Endodermal cell (in vitro differentiated cells): ENCODE data around the gene FBXL7. TPM values are rescaled to one million over a fixed set of nuclear protein-coding genes. Genes with fewer than 3 reads are reported as not detected.

Source experiments
- DNase-seq: peaks from one replicate; pipeline ENCODE4 v3.0.0-alpha.2; 2017
- H3K27ac ChIP-seq: 2 replicates; pipeline ENCODE4 v1.5.1; 2013; ENCODE audit warnings: mild to moderate bottlenecking, low read depth, low read length, moderate library complexity
- H3K27me3 ChIP-seq: 2 replicates; pipeline ENCODE4 v1.6.1; 2013; ENCODE audit warnings: mild to moderate bottlenecking, low read length, moderate library complexity; ENCODE audit not compliant: insufficient read depth, control insufficient read depth, poor library complexity, severe bottlenecking
- H3K36me3 ChIP-seq: 2 replicates; pipeline ENCODE4 v1.7.0; 2013; ENCODE audit warnings: mild to moderate bottlenecking, low read length, moderate library complexity; ENCODE audit not compliant: control insufficient read depth, insufficient read depth
- H3K4me1 ChIP-seq: one replicate; pipeline ENCODE4 v1.7.0; 2013; ENCODE audit warnings: low read length; ENCODE audit not compliant: control insufficient read depth, insufficient read depth
- H3K4me3 ChIP-seq: 2 replicates; pipeline ENCODE4 v1.5.1; 2013; ENCODE audit warnings: mild to moderate bottlenecking, low read length, moderate library complexity
- H3K9ac ChIP-seq: 2 replicates; pipeline ENCODE4 v1.6.1; 2013; ENCODE audit warnings: mild to moderate bottlenecking, low read length, moderate library complexity; ENCODE audit not compliant: poor library complexity, severe bottlenecking; ENCODE audit errors: extremely low read depth
- H3K9me3 ChIP-seq: 2 replicates; pipeline ENCODE4 v1.6.1; 2013; ENCODE audit warnings: mild to moderate bottlenecking, low read length, moderate library complexity; ENCODE audit not compliant: control insufficient read depth
- H3K27ac Mint-ChIP-seq: 2 replicates; pipeline ENCODE4 v1.8.0; 2020; ENCODE audit warnings: mixed read lengths
- H3K27me3 Mint-ChIP-seq: 2 replicates; pipeline ENCODE4 v1.8.0; 2021; ENCODE audit warnings: mild to moderate bottlenecking, mixed read lengths; ENCODE audit not compliant: insufficient read depth
- H3K36me3 Mint-ChIP-seq: 2 replicates; pipeline ENCODE4 v1.8.0; 2020; ENCODE audit warnings: low read depth, mixed read lengths
- H3K4me1 Mint-ChIP-seq: 2 replicates; pipeline ENCODE4 v1.8.0; 2020; ENCODE audit warnings: mixed read lengths
- H3K4me3 Mint-ChIP-seq: 2 replicates; pipeline ENCODE4 v1.8.0; 2020; ENCODE audit warnings: mild to moderate bottlenecking, moderate library complexity, mixed read lengths
- H3K9me3 Mint-ChIP-seq: 2 replicates; pipeline ENCODE4 v1.8.0; 2020; ENCODE audit warnings: mild to moderate bottlenecking, mixed read lengths
- WGBS, 2 experiments: methylation state at CpG; one replicate each; pipeline versions ENCODE4 v1.1.5 to v1.1.7; 2013; ENCODE audit warnings: missing lambda C conversion rate in 2 of 2, mixed read lengths in 1 of 2; ENCODE audit not compliant: insufficient coverage in 1 of 2, insufficient read length in 1 of 2; 5-methylcytosine and 5-hydroxymethylcytosine counted together
- total RNA-seq, 2 donors: library from RNA; stranded (reverse); fragmentation: NEBNext Ultra II Directional in 1 of 2; extraction: Animal tissue kit (Norgen Biotek cat#: 25700) in 1 of 2; gene quantifications; 2 replicates in 1 of 2; 3 replicates in 1 of 2; pipeline ENCODE4 v1.2.1, GENCODE V29; 2021
- TF ChIP-seq, protein P1 (sequence below): fragments of 200-600 bp; sonication (generic); conservative IDR thresholded peaks from 2 replicates; pipeline ENCODE4 v1.5.0; 2021; ENCODE audit warnings: antibody characterized with exemption, mild to moderate bottlenecking

Gene FBXL7
- total RNA-seq, 2 donors from 2014 or later = 12.9 to 13.2 TPM

DNA sequence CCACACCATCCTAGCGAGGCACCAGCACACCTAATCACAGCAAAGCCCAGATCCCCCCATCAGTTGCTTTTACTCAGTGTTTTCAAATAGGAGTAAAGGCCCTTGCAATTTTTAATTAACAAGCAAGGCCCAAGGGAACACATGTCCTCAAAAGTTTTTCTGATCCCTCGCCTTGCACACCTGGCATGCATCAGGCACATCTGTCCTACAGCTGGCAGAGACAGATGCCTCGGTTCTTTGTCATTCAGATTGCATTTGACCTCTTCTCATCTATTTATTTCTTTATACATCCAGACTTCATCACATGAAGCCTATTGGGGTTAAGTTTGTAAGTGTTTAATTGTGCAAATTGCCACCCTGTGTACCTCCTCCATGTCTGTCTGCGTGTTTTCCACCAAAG is 438.2 kb downstream of the FBXL7 start:
- Histone ChIP-seq H3K27me3 (no peaks in the 10 kb centered on the region), H3K9me3 (no peaks in the 10 kb centered on the region), H3K9ac (no peak overlapping the region), H3K4me1 (no peaks in the 10 kb centered on the region), H3K27ac (no peak overlapping the region), H3K4me3 (no peak overlapping the region), H3K36me3 (peaks cover 7% of the 10 kb centered on the region)
- no peaks in the 10 kb centered on the region for H3K9me3 Mint-ChIP-seq
- H3K4me1 Mint-ChIP-seq = peaks cover 5% of the 10 kb centered on the region
- WGBS, 2 experiments = 86 to 89% methylated on average over 3 to 4 of the region's 4 CpGs
- no peak overlapping the region for H3K4me3 Mint-ChIP-seq
- TF ChIP-seq, protein P1, sequence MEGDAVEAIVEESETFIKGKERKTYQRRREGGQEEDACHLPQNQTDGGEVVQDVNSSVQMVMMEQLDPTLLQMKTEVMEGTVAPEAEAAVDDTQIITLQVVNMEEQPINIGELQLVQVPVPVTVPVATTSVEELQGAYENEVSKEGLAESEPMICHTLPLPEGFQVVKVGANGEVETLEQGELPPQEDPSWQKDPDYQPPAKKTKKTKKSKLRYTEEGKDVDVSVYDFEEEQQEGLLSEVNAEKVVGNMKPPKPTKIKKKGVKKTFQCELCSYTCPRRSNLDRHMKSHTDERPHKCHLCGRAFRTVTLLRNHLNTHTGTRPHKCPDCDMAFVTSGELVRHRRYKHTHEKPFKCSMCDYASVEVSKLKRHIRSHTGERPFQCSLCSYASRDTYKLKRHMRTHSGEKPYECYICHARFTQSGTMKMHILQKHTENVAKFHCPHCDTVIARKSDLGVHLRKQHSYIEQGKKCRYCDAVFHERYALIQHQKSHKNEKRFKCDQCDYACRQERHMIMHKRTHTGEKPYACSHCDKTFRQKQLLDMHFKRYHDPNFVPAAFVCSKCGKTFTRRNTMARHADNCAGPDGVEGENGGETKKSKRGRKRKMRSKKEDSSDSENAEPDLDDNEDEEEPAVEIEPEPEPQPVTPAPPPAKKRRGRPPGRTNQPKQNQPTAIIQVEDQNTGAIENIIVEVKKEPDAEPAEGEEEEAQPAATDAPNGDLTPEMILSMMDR = no peak
- peaks cover 40% of the 10 kb centered on the region for H3K36me3 Mint-ChIP-seq
- H3K27ac Mint-ChIP-seq = no peak overlapping the region
- no peaks in the 10 kb centered on the region for H3K27me3 Mint-ChIP-seq
- no peak for DNase-seq

DNA sequence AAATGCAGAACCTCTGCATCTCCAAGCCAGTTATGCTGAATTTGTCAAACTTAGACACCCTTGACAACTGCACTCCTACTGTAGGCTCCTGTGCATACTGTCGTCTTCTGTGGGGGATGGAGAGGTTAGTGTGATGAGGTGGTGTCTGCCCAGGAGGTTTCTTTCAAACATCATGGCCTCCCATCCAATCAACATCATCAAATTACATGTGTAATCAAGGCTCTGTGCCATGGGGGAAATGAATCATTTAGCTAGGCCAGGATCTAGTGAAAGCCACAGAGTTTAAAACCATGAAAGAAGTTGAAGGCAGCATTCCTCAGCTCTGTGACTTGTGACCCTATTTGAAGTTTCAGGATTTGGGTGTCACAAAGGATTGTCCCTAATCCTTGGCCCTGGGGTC is 439.0 kb downstream of the FBXL7 start:
- no peak overlapping the region for H3K27ac ChIP-seq
- DNase-seq = no peak
- whole genome bisulfite sequencing, 2 experiments = 80% methylated on average over 1 of the region's 1 CpG; no CpG with 5 or more reads in 1 of the 2 experiments

DNA sequence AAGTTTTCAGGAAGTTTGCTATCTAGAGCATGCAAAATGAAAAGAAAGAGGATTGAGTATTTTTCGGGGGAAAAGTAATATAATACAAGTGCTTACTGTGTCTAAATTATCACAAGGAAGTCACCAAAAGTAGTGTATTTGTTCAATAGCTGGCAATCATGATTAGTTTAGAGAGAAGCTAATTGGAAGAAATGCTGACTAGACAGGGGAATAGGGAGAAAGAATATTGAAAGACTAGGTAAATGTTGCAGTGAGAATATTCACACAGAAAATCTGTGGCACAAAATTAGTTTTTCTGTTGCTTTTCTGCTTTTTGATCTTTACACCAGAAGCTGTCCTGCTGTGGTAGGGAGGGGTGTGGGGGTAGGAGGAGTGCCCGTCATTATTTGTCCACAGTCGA is 440.9 kb downstream of the FBXL7 start:
- Histone ChIP-seq H3K27me3 (no peaks in the 10 kb centered on the region), H3K36me3 (peaks cover 7% of the 10 kb centered on the region), H3K4me3 (no peak overlapping the region), H3K4me1 (no peaks in the 10 kb centered on the region), H3K9me3 (no peaks in the 10 kb centered on the region), H3K9ac (no peak overlapping the region), H3K27ac (no peak overlapping the region)
- no peak overlapping the region for H3K4me3 Mint-ChIP-seq
- H3K27me3 Mint-ChIP-seq = no peaks in the 10 kb centered on the region
- whole genome bisulfite sequencing, 2 experiments = 93 to 94% methylated on average over 3 of the region's 3 CpGs
- peaks cover 6% of the 10 kb centered on the region for H3K4me1 Mint-ChIP-seq
- no peak for DNase-seq
- no peaks in the 10 kb centered on the region for H3K9me3 Mint-ChIP-seq
- TF ChIP-seq, protein P1 = no peak
- H3K27ac Mint-ChIP-seq = no peak overlapping the region
- H3K36me3 Mint-ChIP-seq = peaks cover 39% of the 10 kb centered on the region

More for the DNA sequence above, 439.0 kb downstream of the FBXL7 start:
- Mint-ChIP-seq H3K4me1 (peaks cover 6% of the 10 kb centered on the region), H3K27me3 (no peaks in the 10 kb centered on the region), H3K36me3 (peaks cover 40% of the 10 kb centered on the region), H3K4me3 (no peak overlapping the region), H3K27ac (no peak overlapping the region), H3K9me3 (no peaks in the 10 kb centered on the region)
- H3K9ac ChIP-seq = no peak overlapping the region
- H3K27me3 ChIP-seq = no peaks in the 10 kb centered on the region
- H3K9me3 ChIP-seq = no peaks in the 10 kb centered on the region
- TF ChIP-seq, protein P1 = no peak
- H3K4me3 ChIP-seq = no peak overlapping the region
- H3K36me3 ChIP-seq = peaks cover 7% of the 10 kb centered on the region
- H3K4me1 ChIP-seq = no peaks in the 10 kb centered on the region
